Measurements from ENCODE around the gene TMEM233.
"Not testable (repeated sequence)": the region's sequence is repeated elsewhere in the genome, so short reads cannot be mapped to it uniquely, and the experiment has no call there.

The TMEM233 gene

GRCh38 chr12:119613319-119613936 lies 19.9 kb downstream of the TMEM233 start:
- no peak for DNase-seq

GRCh38 chr12:119614705-119615104 lies 21.1 kb downstream of the TMEM233 start:
- no peak for DNase-seq

DNA sequence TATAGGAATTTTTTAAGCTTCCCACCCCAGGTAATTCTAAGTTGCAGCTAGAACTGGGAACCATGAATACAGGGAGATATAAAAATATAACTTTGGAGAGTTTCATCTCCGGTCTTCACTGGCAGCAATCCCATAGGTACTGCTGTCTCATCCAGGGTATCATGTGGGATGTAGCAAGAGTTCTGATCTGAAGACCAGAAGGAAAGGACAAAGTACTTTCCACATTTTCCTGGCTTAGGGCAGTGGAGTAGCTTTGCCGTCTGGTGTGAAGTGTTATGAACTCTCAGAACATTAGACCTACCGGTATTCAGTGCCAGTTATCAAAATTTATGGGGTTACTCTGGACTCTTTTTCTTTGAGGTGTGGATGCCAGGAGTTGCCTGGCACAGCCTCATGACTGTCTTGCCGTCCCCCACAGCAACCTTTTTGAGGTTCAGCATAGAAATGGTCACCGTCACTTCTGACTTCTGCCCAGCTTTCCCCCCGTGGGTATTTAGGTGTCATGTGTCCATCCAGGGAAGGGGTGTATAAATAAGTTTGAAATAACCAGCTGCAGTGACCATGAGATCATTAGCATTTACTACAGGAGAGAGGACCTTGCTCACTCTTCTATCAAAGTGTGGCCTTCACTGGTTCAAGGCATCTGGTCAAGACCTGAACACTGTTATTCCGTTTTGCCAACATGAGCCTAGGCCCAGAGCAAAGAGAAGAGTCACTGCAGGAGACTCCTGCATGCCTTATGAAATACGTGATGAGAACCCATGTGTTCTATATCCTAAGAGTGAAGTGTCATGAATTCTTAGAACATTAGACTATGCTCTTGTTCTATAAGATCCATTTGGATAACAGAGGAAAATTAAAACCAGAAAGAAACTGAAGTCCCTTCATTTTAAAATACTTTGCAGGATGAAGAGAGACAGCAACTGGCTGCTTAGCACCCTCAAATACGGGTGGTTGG lies 22.2 kb downstream of the TMEM233 start:
- no peak for DNase-seq

DNA sequence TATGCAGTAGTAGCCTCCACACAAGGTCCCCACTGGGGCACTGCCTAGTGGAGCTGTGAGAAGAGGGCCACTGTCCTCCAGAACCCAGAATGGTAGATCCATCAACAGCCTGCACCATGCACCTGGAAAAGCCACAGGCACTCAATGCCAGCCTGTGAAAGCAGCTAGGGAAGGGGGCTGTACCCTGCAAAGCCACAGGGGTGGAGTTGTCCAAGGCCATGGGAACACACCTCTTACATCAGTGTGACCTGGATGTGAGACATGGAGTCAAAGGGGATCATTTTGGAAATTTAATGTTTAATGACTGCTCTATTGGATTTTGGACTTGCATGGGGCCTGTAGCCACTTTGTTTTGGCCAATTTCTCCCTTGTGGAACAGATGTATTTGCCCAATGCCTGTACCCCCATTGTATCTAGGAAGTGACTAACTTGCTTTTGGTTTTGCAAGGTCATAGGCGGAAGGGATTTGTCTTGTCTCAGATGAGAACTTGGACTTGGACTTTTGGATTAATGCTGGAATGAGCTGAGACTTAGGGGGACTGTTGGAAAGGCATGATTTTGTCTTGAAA lies 24.8 kb downstream of the TMEM233 start:
- not testable (repeated sequence) for DNase-seq

GRCh38 chr12:119620490-119620889 lies 26.9 kb downstream of the TMEM233 start:
- no peak for DNase-seq

DNA sequence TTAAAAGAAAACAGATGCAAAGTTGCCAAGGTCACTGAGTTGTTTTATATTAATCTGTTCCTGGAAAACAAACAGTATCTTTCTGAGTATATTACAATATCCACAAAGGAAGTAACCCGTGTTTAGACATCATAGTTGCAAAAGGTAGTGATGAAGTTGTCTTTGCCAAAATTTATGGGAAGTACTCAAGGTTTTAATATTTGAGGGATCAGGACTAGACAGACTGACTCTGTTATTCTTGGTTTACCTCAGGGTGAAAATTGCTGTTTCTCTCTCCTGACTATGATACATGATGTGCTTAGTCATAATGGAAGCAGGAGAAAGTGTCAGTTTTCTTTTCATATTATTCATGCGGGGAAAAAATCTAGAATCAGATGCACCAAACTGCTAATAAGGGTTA lies 28.3 kb downstream of the TMEM233 start:
- no peak for DNase-seq

GRCh38 chr12:119624966-119625365 lies 31.4 kb downstream of the TMEM233 start:
- DNase-seq, result no peak

- no peak for DNase-seq
These were observed 33.6 kb downstream of the TMEM233 start for GRCh38 chr12:119627019-119627643.

DNA sequence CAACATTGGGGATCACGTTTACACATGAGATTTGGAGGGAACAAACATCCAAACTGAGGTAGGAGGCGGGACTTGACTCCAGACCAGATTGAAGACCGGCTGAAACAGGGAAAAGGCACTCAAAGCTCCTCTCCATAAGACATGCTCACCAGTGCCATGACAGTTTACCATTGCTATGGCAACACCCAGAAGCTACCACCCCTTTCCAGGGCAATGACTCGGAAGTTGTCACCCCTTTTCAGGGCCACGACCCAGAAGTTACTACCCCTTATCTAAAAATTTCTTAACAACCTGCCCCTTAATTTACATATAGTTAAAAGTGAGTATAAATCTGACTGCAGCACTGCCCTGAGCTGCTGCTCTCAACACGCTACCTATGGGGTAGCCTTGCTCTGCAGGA lies 34.1 kb downstream of the TMEM233 start:
- DNase-seq, result no peak

- no peak for DNase-seq
These were observed 36.7 kb downstream of the TMEM233 start for GRCh38 chr12:119630223-119630780.

DNA sequence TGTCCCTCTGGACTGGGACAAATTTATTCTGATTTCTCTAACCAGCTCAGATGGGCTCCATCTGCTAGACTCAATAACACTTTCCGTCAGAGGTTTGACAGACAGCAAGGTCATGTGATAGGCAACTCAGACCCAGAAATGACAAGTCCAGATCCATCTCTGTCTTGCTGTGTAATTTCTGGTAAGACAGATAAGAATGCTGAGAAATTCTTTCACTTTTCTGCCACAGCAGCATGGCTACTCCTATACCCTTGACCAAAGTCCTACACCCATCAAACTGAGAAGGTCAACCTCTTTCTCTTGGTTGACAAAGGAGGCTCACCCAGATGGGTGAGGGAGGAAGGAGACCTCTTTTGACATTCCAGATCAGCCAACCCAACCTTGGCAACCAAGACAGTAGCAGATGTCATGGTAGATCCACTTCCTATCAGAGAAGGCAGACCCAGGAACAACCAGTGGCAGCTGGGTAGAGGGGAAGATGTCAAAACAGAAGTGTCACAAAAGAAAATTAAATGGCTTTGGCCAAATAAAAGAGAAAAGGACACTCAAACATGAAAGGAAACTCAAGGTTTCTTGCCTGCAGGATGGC lies 37.5 kb downstream of the TMEM233 start:
- DNase-seq, result no peak

GRCh38 chr12:119631930-119632678 lies 38.5 kb downstream of the TMEM233 start:
- DNase-seq, result no peak

DNA sequence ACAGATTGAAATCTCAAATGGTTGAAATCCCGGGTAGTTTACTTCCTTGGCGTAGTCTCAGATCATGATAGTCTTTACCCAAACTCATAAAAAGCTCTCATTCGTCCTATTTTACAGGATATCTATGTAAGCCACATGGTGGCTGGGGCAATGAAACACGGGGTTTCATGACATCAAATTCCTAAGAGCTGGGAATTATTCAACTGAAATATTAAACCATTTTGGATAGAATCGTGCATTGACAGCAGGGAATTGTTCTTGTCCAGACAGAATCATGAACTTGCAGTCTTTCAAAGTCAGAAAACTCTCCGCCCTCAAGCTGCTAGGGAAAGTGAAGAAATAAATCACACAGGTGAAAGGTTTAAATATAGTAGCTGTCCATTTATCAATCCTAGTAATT lies 41.2 kb downstream of the TMEM233 start:
- DNase-seq, result no peak

DNA sequence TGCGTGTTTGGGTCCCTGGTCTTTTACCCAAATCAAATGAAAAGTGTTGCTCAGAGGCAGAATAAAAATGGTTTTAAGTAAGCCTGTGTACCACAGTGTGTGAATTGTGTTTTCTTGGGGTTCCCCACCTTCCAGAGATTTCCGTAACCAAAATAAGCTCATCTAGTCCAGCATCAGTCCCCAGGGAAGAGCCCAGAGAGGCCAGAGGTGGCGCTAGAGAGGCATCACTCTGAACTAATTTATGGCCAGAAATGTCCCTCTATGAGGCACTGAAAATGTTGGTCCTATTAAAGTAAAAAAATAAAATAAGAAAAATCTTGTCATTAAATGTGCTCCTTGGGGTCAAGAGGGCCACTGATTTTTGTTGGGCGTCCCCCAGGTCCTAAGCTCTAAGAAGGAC lies 49.4 kb downstream of the TMEM233 start:
- DNase-seq, result no peak

GRCh38 chr12:119644930-119645329 lies 51.4 kb downstream of the TMEM233 start:
- DNase-seq, result no peak

GRCh38 chr12:119645535-119646059 lies 52.0 kb downstream of the TMEM233 start:
- no peak for DNase-seq

DNA sequence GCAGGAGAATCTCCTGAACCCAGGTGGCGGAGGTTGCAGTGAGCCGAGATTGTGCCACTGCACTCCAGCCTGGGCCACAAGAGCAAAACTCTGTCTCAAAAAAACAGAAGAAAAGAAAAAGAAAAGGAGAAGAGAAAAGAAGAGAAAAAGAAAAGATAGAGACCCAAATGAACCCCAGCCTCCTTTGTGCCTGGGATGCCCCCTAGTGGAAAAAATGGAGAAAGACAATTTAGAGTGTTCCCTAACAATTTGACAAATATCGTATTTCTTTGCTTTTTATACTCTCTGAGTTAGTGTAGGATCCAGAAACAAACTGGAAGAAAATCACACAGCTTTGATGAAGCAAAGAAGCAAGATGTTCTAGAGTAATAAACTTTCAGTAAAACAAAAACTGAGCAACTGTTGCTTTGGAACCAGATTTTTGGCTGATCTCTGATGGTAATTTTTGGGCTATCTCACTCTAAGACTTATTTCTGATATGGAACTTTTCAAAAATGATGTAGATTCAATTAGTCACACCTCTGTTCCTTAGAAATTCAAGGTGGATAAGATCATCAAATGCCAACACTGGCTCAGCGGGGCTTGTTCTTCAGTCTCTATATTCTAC lies 55.7 kb downstream of the TMEM233 start:
- DNase-seq, result no peak

DNA sequence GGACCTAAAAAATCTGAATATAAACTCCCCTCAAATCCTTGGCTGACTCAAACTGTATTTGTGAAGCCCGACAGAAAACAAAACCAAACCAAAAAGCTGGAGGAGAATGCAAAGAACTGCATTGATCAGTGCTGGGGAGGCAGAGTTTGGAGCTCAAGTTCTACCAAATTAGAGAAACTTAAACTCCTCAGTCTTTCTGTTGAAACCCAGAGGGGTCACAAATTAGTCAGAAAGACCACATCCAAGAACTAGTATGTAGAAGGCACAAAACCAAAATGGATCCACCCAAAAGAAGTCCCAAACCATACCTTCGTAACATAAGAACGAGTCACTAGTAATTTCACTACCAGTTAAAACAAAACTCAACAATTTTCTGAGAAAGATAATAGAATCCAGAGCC lies 59.1 kb downstream of the TMEM233 start:
- no peak for DNase-seq

DNA sequence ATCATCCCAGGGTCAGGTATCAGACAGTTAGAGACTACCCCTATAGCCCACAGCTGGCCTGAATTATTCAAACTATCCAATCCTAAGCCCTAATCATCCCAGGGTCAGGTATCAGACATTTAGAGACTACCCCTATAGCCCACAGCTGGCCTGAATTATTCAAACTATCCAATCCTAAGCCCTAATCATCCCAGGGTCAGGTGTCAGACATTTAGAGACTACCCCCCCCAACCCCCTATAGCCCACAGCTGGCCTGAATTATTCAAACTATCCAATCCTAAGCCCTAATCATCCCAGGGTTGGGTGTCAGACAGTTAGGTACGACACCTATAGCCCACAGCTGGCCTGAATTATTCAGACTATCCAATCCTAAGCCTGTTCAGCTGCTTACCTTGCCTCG lies 63.4 kb downstream of the TMEM233 start:
- DNase-seq, result not testable (repeated sequence)

- DNase-seq, result not testable (repeated sequence)
These were observed 64.6 kb downstream of the TMEM233 start for GRCh38 chr12:119658166-119658565.

DNA sequence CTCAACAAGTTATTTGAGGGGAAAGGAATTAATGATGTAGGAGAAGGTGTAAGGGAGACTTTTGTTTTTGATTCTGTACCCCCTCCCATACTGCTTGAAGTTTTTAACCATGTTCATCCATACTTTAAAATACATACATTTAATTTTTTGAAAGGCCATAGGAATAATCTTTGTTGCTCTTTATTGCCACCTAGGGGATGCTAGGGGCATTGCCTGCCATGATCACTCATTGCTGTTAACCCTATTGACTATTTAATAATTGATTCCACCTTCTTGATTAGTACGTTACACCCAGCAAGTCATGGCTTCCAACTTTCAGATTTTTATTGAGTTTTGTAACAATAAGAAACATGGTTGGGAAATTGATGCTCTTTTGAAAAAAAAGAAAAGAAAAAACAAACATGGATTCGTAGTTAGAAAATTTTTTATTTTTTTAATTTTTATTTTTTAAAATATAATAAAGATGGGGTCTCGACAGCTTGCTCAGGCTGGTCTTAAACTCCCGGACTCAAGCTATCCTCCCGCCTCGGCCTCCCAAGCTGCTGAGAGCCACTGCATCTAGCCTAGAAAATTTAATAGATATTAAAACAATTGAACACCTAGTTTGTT lies 65.8 kb downstream of the TMEM233 start:
- no peak for DNase-seq

Data from activated gamma-delta T cell (primary cell).